ENCODE data around the gene MRC1.

Gene MRC1

GRCh38 chr10:17808971-17809841, at the start of gene MRC1:
MRC1 (plus strand) TSS chr10:17809348; CDS start chr10:17809466, 118 bp downstream.
- DNase-seq (ENCODE audit: low read depth in 2 of 2): no peak

- DNase-seq (ENCODE audit: low read depth in 2 of 2): no peak
Measured at GRCh38 chr10:17764142-17764541, 45.0 kb upstream of the MRC1 start.

GRCh38 chr10:17765602-17766001, 43.5 kb upstream of the MRC1 start:
- no peak for DNase-seq (ENCODE audit: low read depth in 2 of 2)

GRCh38 chr10:17766731-17767130, 42.4 kb upstream of the MRC1 start:
- DNase-seq (ENCODE audit: low read depth in 2 of 2): no peak

- DNase-seq (ENCODE audit: low read depth in 2 of 2): no peak
Measured at GRCh38 chr10:17768496-17768895, 40.7 kb upstream of the MRC1 start.

- no peak for DNase-seq (ENCODE audit: low read depth in 2 of 2)
Measured at GRCh38 chr10:17768957-17769356, 40.2 kb upstream of the MRC1 start.

- DNase-seq (ENCODE audit: low read depth in 2 of 2): no peak
Measured at GRCh38 chr10:17771017-17771416, 38.1 kb upstream of the MRC1 start.

- DNase-seq (ENCODE audit: low read depth in 2 of 2): no peak
Measured at GRCh38 chr10:17779784-17780183, 29.4 kb upstream of the MRC1 start.

GRCh38 chr10:17780727-17781126, 28.4 kb upstream of the MRC1 start:
- DNase-seq (ENCODE audit: low read depth in 2 of 2): no peak

GRCh38 chr10:17781856-17782255, 27.3 kb upstream of the MRC1 start:
- no peak for DNase-seq (ENCODE audit: low read depth in 2 of 2)

GRCh38 chr10:17782921-17783665, 26.1 kb upstream of the MRC1 start:
- no peak for DNase-seq (ENCODE audit: low read depth in 2 of 2)

- DNase-seq (ENCODE audit: low read depth in 2 of 2): no peak
Measured at GRCh38 chr10:17783751-17784150, 25.4 kb upstream of the MRC1 start.

- DNase-seq (ENCODE audit: low read depth in 2 of 2): no peak
Measured at GRCh38 chr10:17784688-17785087, 24.5 kb upstream of the MRC1 start.

- DNase-seq (ENCODE audit: low read depth in 2 of 2): no peak
Measured at GRCh38 chr10:17785276-17785930, 23.7 kb upstream of the MRC1 start.

- no peak for DNase-seq (ENCODE audit: low read depth in 2 of 2)
Measured at GRCh38 chr10:17787087-17787961, 21.8 kb upstream of the MRC1 start.

GRCh38 chr10:17788646-17789045, 20.5 kb upstream of the MRC1 start:
- DNase-seq (ENCODE audit: low read depth in 2 of 2): no peak

GRCh38 chr10:17789396-17789795, 19.8 kb upstream of the MRC1 start:
- no peak for DNase-seq (ENCODE audit: low read depth in 2 of 2)

- DNase-seq (ENCODE audit: low read depth in 2 of 2): no peak
Measured at GRCh38 chr10:17790651-17791050, 18.5 kb upstream of the MRC1 start.

GRCh38 chr10:17792991-17793390, 16.2 kb upstream of the MRC1 start:
- DNase-seq (ENCODE audit: low read depth in 2 of 2): no peak

GRCh38 chr10:17793823-17794644, 15.1 kb upstream of the MRC1 start:
- DNase-seq (ENCODE audit: low read depth in 2 of 2): no peak

- DNase-seq (ENCODE audit: low read depth in 2 of 2): no peak
Measured at GRCh38 chr10:17795083-17795482, 14.1 kb upstream of the MRC1 start.

Data from stimulated activated CD4-positive, alpha-beta T cell treated with anti-CD3 and anti-CD28 coated beads, Interleukin-15, amount 100 ng/mL, for 48 hours (primary cell).